HepG2 (cell line): ENCODE results near the gene SCRG1.

Source experiments
- CTCF ChIP-seq: sonication (generic); formaldehyde crosslinking; IDR thresholded peaks from 2 replicates; pipeline ENCODE4 v1.5.0; 2020; ENCODE audit warnings: mild to moderate bottlenecking, missing genetic modification reagents, moderate library complexity
- FOXO4 ChIP-seq: sonication (generic); formaldehyde crosslinking; conservative IDR thresholded peaks from 2 replicates; pipeline ENCODE4 v1.8.1; 2023; ENCODE audit warnings: missing genetic modification reagents
- HDAC6 ChIP-seq: fragments of 200-600 bp; sonication (generic); IDR thresholded peaks from 2 replicates; pipeline ENCODE4 v1.7.0; 2017; ENCODE audit warnings: mild to moderate bottlenecking, antibody characterized with exemption, low read length, low read depth
- NR2C2 ChIP-seq: sonication (generic); formaldehyde crosslinking; IDR thresholded peaks from 2 replicates; pipeline ENCODE4 v1.4.0; 2020; ENCODE audit warnings: missing genetic modification reagents, mild to moderate bottlenecking, moderate library complexity, borderline replicate concordance
- ZNF142 ChIP-seq: sonication (generic); formaldehyde crosslinking; IDR thresholded peaks from 2 replicates; pipeline ENCODE4 v1.4.0; 2020; ENCODE audit warnings: missing genetic modification reagents
- ZSCAN29 ChIP-seq: sonication (generic); formaldehyde crosslinking; conservative IDR thresholded peaks from 2 replicates; pipeline ENCODE4 v1.4.0; 2020; ENCODE audit warnings: mild to moderate bottlenecking, missing genetic modification reagents
- TF ChIP-seq, protein P1 (sequence below): sonication (generic); formaldehyde crosslinking; IDR thresholded peaks from 2 replicates; pipeline ENCODE4 v1.4.0; 2020; ENCODE audit warnings: mild to moderate bottlenecking, missing genetic modification reagents, borderline replicate concordance
- TF ChIP-seq, protein P2 (sequence below): IDR thresholded peaks from 2 replicates; pipeline ENCODE4 v1.6.1; 2012; ENCODE audit warnings: inconsistent platforms

GRCh38 chr4:173367946-173368345 lies 31.0 kb downstream of the SCRG1 start:
- TF ChIP-seq CTCF (no peak), NR2C2 (CRISPR knock-in tag) (no peak), ZSCAN29 (CRISPR knock-in tag) (no peak), ZNF142 (CRISPR knock-in tag) (no peak), HDAC6 (no peak), FOXO4 (no peak)
- TF ChIP-seq, protein P1, sequence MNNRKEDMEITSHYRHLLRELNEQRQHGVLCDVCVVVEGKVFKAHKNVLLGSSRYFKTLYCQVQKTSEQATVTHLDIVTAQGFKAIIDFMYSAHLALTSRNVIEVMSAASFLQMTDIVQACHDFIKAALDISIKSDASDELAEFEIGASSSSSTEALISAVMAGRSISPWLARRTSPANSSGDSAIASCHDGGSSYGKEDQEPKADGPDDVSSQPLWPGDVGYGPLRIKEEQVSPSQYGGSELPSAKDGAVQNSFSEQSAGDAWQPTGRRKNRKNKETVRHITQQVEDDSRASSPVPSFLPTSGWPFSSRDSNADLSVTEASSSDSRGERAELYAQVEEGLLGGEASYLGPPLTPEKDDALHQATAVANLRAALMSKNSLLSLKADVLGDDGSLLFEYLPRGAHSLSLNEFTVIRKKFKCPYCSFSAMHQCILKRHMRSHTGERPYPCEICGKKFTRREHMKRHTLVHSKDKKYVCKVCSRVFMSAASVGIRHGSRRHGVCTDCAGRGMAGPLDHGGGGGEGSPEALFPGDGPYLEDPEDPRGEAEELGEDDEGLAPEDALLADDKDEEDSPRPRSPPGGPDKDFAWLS (CRISPR knock-in tag), result no peak
- TF ChIP-seq, protein P2, sequence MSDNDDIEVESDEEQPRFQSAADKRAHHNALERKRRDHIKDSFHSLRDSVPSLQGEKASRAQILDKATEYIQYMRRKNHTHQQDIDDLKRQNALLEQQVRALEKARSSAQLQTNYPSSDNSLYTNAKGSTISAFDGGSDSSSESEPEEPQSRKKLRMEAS, result no peak
